LoVo (cell line): ENCODE results near the gene MYOM3.
"Not testable (repeated sequence)": the region's sequence is repeated elsewhere in the genome, so short reads cannot be mapped to it uniquely, and the experiment has no call there.

Experiments used
- DNase-seq: peaks from one replicate; pipeline ENCODE4 v3.0.0-alpha.2; 2016; ENCODE audit warnings: low spot score

The MYOM3 gene

DNA sequence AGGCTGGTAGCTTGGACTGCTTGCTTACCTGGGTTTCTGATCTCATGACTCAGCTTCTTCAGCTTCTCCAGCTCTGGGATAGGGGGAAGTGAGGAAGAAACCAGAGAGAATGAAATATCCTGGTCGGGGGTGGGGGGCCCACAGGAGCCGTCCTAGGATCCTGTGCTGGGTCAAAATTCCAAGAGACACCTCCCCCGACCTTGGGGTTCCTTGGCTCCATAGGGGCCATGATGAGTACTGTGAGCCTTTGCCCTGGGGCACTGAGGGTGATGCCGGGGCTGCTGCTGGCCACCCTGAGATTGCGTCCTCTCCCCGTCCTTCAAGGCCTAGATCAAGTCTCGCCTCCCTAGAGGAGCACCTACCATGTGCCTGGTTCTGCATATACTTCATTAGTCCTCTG, 40.0 kb downstream of the MYOM3 start:
- DNase-seq = no peak

GRCh38 chr1:24070821-24071393, 41.0 kb downstream of the MYOM3 start:
- DNase-seq = peak; percentile 80

- DNase-seq = no peak
Measured at GRCh38 chr1:24069817-24070216, 42.1 kb downstream of the MYOM3 start.

GRCh38 chr1:24067978-24068377, 44.0 kb downstream of the MYOM3 start:
- DNase-seq = no peak

GRCh38 chr1:24065304-24065703, 46.6 kb downstream of the MYOM3 start:
- DNase-seq = no peak

GRCh38 chr1:24062221-24062620, 49.7 kb downstream of the MYOM3 start:
- DNase-seq = no peak

- DNase-seq = no peak
Measured at GRCh38 chr1:24060482-24060881, 51.5 kb downstream of the MYOM3 start.

DNA sequence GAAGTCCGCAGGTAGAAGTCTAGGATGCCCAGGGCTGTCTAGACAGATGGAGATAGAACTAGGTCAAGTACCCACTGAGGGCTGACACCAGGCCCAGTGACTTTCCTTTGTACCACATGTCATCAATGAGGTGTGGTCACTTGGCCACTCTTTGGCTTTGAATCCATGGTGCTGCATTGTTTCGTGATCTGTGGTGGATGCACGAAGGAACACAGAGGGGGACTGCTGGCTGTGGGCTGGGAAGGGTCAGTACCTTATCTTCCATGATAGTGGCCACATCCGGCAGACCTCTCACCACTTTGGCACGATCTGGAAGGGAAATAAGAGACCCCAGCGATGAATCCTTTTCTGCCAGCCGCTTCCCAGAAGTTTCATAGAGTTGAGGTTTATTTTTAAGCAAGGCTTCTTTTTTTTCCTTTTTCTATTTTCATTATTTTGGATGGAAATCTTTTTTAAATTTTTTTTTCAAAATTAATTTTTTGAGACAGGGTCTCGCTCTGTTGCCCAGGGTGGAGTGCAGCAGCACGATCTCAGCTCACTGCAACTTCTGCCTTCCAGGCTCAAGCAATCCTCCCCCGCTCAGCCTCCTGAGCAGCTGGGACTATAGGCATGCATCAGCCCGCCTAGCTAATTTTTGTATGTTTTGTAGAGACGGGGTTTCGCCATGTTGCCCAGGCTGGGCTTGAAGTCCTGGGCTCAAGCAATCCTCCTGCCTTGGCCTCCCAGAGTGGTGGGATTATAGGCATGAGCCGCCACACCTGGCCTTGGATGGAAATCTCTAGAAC, 53.1 kb downstream of the MYOM3 start:
- no peak for DNase-seq

GRCh38 chr1:24057171-24057570, 54.8 kb downstream of the MYOM3 start:
- no peak for DNase-seq

- no peak for DNase-seq
Measured at GRCh38 chr1:24055681-24056080, 56.3 kb downstream of the MYOM3 start.

- DNase-seq = no peak
Measured at GRCh38 chr1:24052220-24052619, 59.7 kb downstream of the MYOM3 start.

GRCh38 chr1:24051206-24051945, 60.6 kb downstream of the MYOM3 start:
- no peak for DNase-seq

GRCh38 chr1:24049733-24050132, 62.2 kb downstream of the MYOM3 start:
- DNase-seq = no peak

GRCh38 chr1:24048894-24049293, 63.0 kb downstream of the MYOM3 start:
- not testable (repeated sequence) for DNase-seq

DNA sequence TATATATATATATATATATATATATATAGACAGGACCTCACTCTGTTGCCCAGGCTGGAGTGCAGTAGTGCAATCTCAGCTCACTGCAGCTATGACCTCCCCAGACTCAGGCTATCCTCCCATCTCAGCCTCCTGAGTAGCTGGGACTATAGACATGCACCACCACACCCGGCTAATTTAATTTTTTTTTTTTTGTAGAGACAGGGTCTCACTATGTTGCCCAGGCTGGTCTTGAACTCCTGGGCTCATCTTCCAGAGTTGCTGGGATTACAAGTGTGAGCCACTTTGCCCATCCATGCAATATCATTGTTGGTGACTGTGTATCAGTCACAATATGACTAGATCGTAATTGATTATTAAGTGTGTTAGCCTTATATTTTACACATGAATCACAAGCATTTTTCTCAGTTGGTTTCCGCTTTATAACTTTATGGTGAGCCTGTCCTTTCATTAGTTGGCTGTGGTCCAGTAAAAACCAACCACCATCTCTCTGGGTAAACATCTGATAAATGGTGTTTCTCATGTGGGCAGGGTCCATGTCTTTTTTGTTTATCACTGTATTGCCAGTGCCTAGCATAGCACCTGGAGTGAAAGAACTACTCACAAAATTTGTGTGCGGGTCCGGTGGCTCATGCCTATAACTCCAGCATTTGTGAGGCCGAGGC, 63.6 kb downstream of the MYOM3 start:
- peak; percentile 39 for DNase-seq

GRCh38 chr1:24047110-24047477, 64.8 kb downstream of the MYOM3 start:
- peak; percentile 33 for DNase-seq

DNA sequence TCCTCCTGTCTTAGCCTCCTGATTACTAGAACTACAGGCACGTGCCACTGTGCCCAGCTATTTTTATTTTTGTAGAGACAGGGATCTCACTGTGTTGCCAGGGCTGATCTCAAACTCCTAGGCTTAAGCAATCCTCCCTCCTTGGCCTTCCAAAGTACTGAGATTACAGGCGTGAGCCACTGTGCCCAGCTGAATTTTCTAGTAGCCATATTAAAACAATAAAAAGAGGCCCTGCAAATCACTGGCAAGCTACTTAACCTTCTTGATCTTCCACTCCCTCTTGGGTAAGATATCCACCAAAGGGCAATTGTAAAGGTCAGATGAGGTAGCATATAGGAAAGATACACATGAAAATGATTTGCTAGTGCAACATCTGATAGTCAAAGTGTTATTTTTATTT, 66.2 kb downstream of the MYOM3 start:
- no peak for DNase-seq

- DNase-seq = not testable (repeated sequence)
Measured at GRCh38 chr1:24044672-24045071, 67.3 kb downstream of the MYOM3 start.

DNA sequence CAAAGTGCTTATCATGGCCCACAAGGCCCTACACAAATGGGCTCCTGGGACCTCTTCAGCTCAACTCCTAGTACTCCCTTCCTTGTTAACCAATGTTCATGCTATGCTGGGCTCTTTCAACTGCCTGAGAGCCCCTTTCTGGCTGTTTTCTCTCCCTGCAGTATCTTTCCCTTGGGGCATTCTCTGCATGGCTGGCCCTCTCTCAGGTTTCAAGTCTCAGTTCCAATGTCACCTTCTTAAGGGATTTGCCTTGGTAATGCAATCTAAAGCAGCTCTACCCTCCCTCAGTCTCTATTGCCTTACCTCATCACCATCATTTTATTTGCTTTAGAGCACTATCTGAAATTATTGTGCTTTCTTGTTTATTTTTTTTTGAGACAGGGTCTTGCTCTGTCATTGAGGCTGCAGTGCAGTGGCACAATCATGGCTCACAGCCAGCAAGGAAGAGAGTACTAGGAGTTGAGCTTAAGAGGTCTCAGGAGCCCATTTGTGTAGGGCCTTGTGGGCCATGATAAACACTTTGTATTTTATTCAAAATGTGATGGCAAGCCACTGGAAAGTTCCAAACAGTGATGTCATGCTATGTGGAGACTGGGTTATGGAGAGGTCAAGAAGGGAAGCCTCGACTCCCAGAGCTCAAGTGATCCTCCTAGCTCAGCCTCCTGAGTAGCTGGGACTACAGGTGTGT, 68.4 kb downstream of the MYOM3 start:
- no peak for DNase-seq

DNA sequence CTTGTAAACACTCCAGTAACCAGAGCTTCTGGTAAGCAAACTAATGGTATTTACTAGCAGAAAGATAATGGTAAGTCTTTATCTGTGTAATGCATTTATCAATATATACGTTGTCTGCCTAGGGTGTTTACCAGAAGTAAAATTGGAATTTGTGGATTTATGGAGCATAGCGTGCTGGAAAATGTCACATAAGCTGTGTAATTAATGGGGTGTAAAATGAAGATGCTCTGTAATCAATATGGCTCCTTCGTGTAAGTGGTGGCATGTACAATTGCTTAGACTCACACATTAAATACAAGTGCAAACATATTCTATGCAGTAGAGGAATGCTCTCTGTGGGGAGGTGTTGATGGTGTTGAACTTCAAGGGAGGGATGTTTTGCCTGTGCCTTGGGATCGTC, 69.6 kb downstream of the MYOM3 start:
- no peak for DNase-seq

DNA sequence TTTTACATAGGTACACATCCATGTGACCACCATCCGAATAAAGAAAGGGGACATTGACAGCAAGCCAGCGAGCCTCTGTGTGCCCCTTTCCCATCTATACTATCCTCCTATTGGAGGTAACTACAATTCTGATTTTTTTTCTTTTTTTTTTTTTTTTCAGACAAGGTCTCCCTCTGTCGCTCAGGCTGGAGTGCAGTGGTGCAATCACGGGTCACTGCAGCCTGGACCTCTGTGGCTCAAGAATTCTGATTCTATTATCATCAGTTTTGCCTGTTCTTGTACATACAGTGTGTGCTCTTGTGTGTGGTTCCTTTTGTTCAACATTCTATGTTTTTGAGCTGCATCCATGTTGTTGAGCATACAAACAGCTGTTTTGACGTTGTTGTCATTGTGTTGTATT, 75.8 kb downstream of the MYOM3 start:
- no peak for DNase-seq

DNA sequence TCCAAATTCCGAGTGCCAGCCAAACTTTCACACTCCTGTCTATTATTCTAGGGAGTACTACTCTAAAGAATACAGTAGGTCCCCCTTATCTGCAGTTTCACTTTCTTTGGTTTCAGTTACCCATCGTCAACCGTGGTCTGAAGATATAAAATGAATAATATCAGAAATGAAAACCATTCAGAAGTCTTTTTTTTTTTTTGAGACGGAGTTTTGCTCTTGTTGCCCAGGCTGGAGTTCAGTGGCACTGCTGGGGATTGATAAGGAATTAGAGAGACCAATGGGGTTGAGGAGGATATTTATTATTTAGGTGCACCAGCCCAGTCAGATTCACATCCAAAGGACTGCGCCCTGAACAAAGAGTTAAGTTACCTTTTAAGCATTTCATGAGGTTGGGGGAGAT, 79.0 kb downstream of the MYOM3 start:
- no peak for DNase-seq
